OCI-LY3 (cell line): ENCODE measurements around the gene TBC1D25.

Source experiments
- H2AFZ ChIP-seq: fragments of 200-600, 300-600 bp; shearing (Covaris generic); 2 replicates; pipeline ENCODE4 v1.6.0; 2014; ENCODE audit warnings: antibody characterized with exemption, low read depth, low read length
- H3K27ac ChIP-seq: fragments of 200-600, 300-600 bp; sonication (generic); 2 replicates; pipeline ENCODE4 v1.5.1; 2014; ENCODE audit warnings: mild to moderate bottlenecking, low read length, moderate library complexity, mixed read lengths
- H3K27me3 ChIP-seq: fragments of 200-600, 300-600 bp; sonication (generic); 2 replicates; pipeline ENCODE4 v1.6.1; 2014; ENCODE audit warnings: low read depth, low read length, mixed read lengths
- H3K36me3 ChIP-seq: fragments of 200-600, 300-600 bp; sonication (generic); replicated peaks from 2 replicates; pipeline ENCODE3; 2014; ENCODE audit warnings: low read depth, low read length, mixed read lengths
- H3K4me1 ChIP-seq: fragments of 300-600, 200-600 bp; sonication (generic); 2 replicates; pipeline ENCODE4 v1.6.1; 2014; ENCODE audit warnings: low read length, mixed read lengths
- H3K4me2 ChIP-seq: fragments of 200-600, 300-600 bp; sonication (generic); 2 replicates; pipeline ENCODE4 v1.6.1; 2014; ENCODE audit warnings: low read length, mixed read lengths
- H3K4me3 ChIP-seq: fragments of 300-600, 200-600 bp; sonication (generic); 2 replicates; pipeline ENCODE4 v1.5.1; 2014; ENCODE audit warnings: antibody characterized with exemption, mild to moderate bottlenecking, low read length, moderate library complexity
- H3K79me2 ChIP-seq: fragments of 300-600, 200-600 bp; shearing (Covaris generic); 2 replicates; pipeline ENCODE4 v1.6.1; 2014; ENCODE audit warnings: mild to moderate bottlenecking, low read length, mixed read lengths
- H3K9ac ChIP-seq: fragments of 300-600, 200-600 bp; shearing (Covaris generic); 2 replicates; pipeline ENCODE4 v1.6.0; 2014; ENCODE audit warnings: mild to moderate bottlenecking, low read length, moderate library complexity
- H3K9me3 ChIP-seq: fragments of 200-600, 300-600 bp; shearing (Covaris generic); 2 replicates; pipeline ENCODE4 v1.6.1; 2014; ENCODE audit warnings: low read length, mixed read lengths; ENCODE audit not compliant: insufficient read depth
- H4K20me1 ChIP-seq: fragments of 200-600, 300-600 bp; sonication (generic); 2 replicates; pipeline ENCODE4 v1.6.1; 2016; ENCODE audit warnings: low read length, mixed read lengths; ENCODE audit not compliant: insufficient read depth
- EZH2phosphoT487 ChIP-seq: fragments of 200-600 bp; shearing (Covaris generic); IDR thresholded peaks from 2 replicates; pipeline ENCODE4 v1.6.1; 2018; ENCODE audit warnings: antibody characterized with exemption, mixed run types, low read depth
- TF ChIP-seq, protein P1 (sequence below): fragments of 200-600, 300-600 bp; sonication (generic); IDR thresholded peaks from 2 replicates; pipeline ENCODE4 v1.5.1; 2014; ENCODE audit warnings: antibody characterized with exemption, low read length, low read depth

Gene TBC1D25

GRCh38 chrX:48492293-48492910 is 47.1 kb upstream of the TBC1D25 start:
- no peaks in the 10 kb centered on the region for H4K20me1 ChIP-seq
- H3K4me2 ChIP-seq, result no peak overlapping the region
- no peaks in the 10 kb centered on the region for H3K36me3 ChIP-seq
- H3K79me2 ChIP-seq, result no peaks in the 10 kb centered on the region
- no peaks in the 10 kb centered on the region for H3K27me3 ChIP-seq
- no peaks in the 10 kb centered on the region for H3K4me1 ChIP-seq
- no peaks in the 10 kb centered on the region for H3K9me3 ChIP-seq
- H3K27ac ChIP-seq, result no peak overlapping the region
- H3K9ac ChIP-seq, result no peak overlapping the region
- no peak for TF ChIP-seq EZH2phosphoT487
- TF ChIP-seq, protein P1, sequence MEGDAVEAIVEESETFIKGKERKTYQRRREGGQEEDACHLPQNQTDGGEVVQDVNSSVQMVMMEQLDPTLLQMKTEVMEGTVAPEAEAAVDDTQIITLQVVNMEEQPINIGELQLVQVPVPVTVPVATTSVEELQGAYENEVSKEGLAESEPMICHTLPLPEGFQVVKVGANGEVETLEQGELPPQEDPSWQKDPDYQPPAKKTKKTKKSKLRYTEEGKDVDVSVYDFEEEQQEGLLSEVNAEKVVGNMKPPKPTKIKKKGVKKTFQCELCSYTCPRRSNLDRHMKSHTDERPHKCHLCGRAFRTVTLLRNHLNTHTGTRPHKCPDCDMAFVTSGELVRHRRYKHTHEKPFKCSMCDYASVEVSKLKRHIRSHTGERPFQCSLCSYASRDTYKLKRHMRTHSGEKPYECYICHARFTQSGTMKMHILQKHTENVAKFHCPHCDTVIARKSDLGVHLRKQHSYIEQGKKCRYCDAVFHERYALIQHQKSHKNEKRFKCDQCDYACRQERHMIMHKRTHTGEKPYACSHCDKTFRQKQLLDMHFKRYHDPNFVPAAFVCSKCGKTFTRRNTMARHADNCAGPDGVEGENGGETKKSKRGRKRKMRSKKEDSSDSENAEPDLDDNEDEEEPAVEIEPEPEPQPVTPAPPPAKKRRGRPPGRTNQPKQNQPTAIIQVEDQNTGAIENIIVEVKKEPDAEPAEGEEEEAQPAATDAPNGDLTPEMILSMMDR, result no peak
- H3K4me3 ChIP-seq, result no peak overlapping the region
- H2AFZ ChIP-seq, result no peak overlapping the region

DNA sequence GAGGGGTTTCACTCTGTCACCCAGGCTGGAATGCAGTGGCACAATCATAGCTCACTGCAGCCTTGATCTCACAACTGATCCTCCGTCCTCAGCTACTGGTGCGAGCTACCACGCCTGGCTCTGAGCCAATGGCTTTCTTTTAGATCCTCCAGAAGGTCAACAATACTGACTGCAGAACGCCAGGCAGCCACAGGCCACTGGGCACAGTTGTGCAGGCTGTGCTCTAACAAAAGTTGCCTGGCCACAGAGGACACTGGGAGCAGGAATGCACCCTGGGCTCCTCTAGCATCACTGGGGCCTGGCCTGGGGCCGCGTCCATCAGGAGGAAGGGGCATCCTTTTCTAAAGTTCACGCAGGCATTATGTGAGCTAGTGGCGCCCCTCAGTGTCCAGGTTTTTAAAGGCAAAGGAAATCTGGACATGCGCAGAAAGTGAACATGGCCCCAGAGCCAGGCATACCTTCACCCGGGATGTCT is 45.6 kb upstream of the TBC1D25 start:
- H3K27ac ChIP-seq, result no peak overlapping the region
- H3K27me3 ChIP-seq, result no peaks in the 10 kb centered on the region
- H4K20me1 ChIP-seq, result no peaks in the 10 kb centered on the region
- no peaks in the 10 kb centered on the region for H3K79me2 ChIP-seq
- no peaks in the 10 kb centered on the region for H3K36me3 ChIP-seq
- H3K4me1 ChIP-seq, result no peaks in the 10 kb centered on the region
- H3K4me3 ChIP-seq, result no peak overlapping the region
- peak overlapping the region; percentile 54 for H3K4me2 ChIP-seq
- TF ChIP-seq, protein P1, result peak; percentile 61
- TF ChIP-seq EZH2phosphoT487, result no peak
- H3K9ac ChIP-seq, result no peak overlapping the region
- H2AFZ ChIP-seq, result peak overlapping the region; percentile 60; the same call in 1 of the 2 replicates
- no peaks in the 10 kb centered on the region for H3K9me3 ChIP-seq

DNA sequence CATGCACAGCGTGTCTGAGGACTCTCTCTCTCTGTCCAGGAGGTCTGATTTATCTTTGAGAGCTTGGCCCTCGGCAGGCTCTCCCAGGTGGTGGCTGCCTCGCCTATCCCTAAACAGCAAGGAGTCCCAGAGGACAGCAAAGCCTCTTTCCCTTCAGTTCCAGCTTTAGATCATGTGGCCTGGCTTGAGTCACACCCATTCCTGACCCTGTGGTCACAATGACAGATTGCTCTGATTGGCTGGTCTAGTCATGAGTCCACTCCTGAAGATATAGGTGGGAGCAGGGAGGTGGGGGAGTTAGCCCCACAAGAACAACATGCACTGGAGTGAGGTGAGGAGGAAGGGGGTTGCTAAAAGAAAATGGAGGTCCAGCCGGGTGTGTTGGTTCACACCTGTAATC is 42.9 kb upstream of the TBC1D25 start:
- Histone ChIP-seq H3K4me2 (no peak overlapping the region), H2AFZ (no peak overlapping the region), H3K27me3 (no peaks in the 10 kb centered on the region)

GRCh38 chrX:48497871-48498270 is 41.6 kb upstream of the TBC1D25 start:
- no peak for TF ChIP-seq EZH2phosphoT487
- TF ChIP-seq, protein P1, result no peak

More for the DNA sequence above, 42.9 kb upstream of the TBC1D25 start:
- no peaks in the 10 kb centered on the region for H3K36me3 ChIP-seq
- no peak overlapping the region for H3K27ac ChIP-seq
- H3K9ac ChIP-seq, result no peak overlapping the region
- TF ChIP-seq EZH2phosphoT487, result no peak
- H3K4me1 ChIP-seq, result no peaks in the 10 kb centered on the region
- no peaks in the 10 kb centered on the region for H4K20me1 ChIP-seq
- no peaks in the 10 kb centered on the region for H3K9me3 ChIP-seq
- no peaks in the 10 kb centered on the region for H3K79me2 ChIP-seq
- no peak overlapping the region for H3K4me3 ChIP-seq

More at GRCh38 chrX:48497871-48498270, 41.6 kb upstream of the TBC1D25 start:
- no peaks in the 10 kb centered on the region for H3K36me3 ChIP-seq
- H3K27me3 ChIP-seq, result no peaks in the 10 kb centered on the region
- no peaks in the 10 kb centered on the region for H3K9me3 ChIP-seq
- H3K9ac ChIP-seq, result no peak overlapping the region
- no peak overlapping the region for H2AFZ ChIP-seq
- H3K79me2 ChIP-seq, result no peaks in the 10 kb centered on the region
- H3K4me1 ChIP-seq, result no peaks in the 10 kb centered on the region
- no peaks in the 10 kb centered on the region for H4K20me1 ChIP-seq
- H3K4me2 ChIP-seq, result no peak overlapping the region
- no peak overlapping the region for H3K27ac ChIP-seq
- no peak overlapping the region for H3K4me3 ChIP-seq
